Effector memory CD4-positive, alpha-beta T cell (primary cell): Measurements from ENCODE around the gene DNAH14.

Experiments used
- DNase-seq, 3 donors: peaks; one replicate each; pipeline ENCODE4 v3.0.0-alpha.2; 2020
- H3K27ac ChIP-seq: 2 replicates; pipeline ENCODE4 v1.7.0; 2013; ENCODE audit warnings: mild to moderate bottlenecking, low read length, moderate library complexity; ENCODE audit not compliant: insufficient read depth, poor library complexity, severe bottlenecking
- H3K27me3 ChIP-seq: replicated peaks from 2 replicates; pipeline ENCODE4 v1.7.0; 2013; ENCODE audit warnings: mild to moderate bottlenecking, low read length; ENCODE audit not compliant: insufficient read depth, control insufficient read depth, poor library complexity, severe bottlenecking
- H3K36me3 ChIP-seq: 2 replicates; pipeline ENCODE4 v1.7.0; 2013; ENCODE audit warnings: mild to moderate bottlenecking, low read length, moderate library complexity; ENCODE audit not compliant: control insufficient read depth, insufficient read depth
- H3K4me1 ChIP-seq: 2 replicates; pipeline ENCODE4 v1.7.0; 2013; ENCODE audit warnings: low read length, mild to moderate bottlenecking; ENCODE audit not compliant: control insufficient read depth, insufficient read depth, poor library complexity, severe bottlenecking
- H3K4me3 ChIP-seq: 2 replicates; pipeline ENCODE4 v1.7.0; 2013; ENCODE audit warnings: low read length, low read depth, mild to moderate bottlenecking; ENCODE audit not compliant: insufficient read depth, poor library complexity, severe bottlenecking
- H3K9me3 ChIP-seq: 2 replicates; pipeline ENCODE4 v1.7.0; 2013; ENCODE audit warnings: mild to moderate bottlenecking, low read length, moderate library complexity; ENCODE audit not compliant: control insufficient read depth

The DNAH14 gene

GRCh38 chr1:225362805-225363204, 433.3 kb downstream of the DNAH14 start:
- no peak for DNase-seq
- no peaks in the 10 kb centered on the region for H3K27me3 ChIP-seq
- no peaks in the 10 kb centered on the region for H3K4me1 ChIP-seq
- no peaks in the 10 kb centered on the region for H3K36me3 ChIP-seq
- no peak overlapping the region for H3K4me3 ChIP-seq
- no peak overlapping the region for H3K27ac ChIP-seq
- no peaks in the 10 kb centered on the region for H3K9me3 ChIP-seq

- Histone ChIP-seq H3K36me3 (no peaks in the 10 kb centered on the region), H3K27ac (no peak overlapping the region), H3K27me3 (no peaks in the 10 kb centered on the region), H3K9me3 (no peaks in the 10 kb centered on the region), H3K4me1 (no peaks in the 10 kb centered on the region), H3K4me3 (no peak overlapping the region)
- no peak for DNase-seq
Observed at GRCh38 chr1:225364439-225364838, 435.0 kb downstream of the DNAH14 start.

- Histone ChIP-seq H3K36me3 (no peaks in the 10 kb centered on the region), H3K27ac (no peak overlapping the region), H3K4me1 (no peaks in the 10 kb centered on the region), H3K27me3 (no peaks in the 10 kb centered on the region), H3K4me3 (no peak overlapping the region), H3K9me3 (no peaks in the 10 kb centered on the region)
- no peak for DNase-seq
Observed at GRCh38 chr1:225366018-225366417, 436.5 kb downstream of the DNAH14 start.

GRCh38 chr1:225366552-225366951, 437.1 kb downstream of the DNAH14 start:
- Histone ChIP-seq H3K27ac (no peak overlapping the region), H3K4me1 (no peaks in the 10 kb centered on the region), H3K27me3 (no peaks in the 10 kb centered on the region), H3K36me3 (no peaks in the 10 kb centered on the region), H3K9me3 (no peaks in the 10 kb centered on the region), H3K4me3 (no peak overlapping the region)
- DNase-seq: no peak

- H3K27ac ChIP-seq: no peak overlapping the region
- H3K4me1 ChIP-seq: no peaks in the 10 kb centered on the region
- no peaks in the 10 kb centered on the region for H3K9me3 ChIP-seq
- no peak overlapping the region for H3K4me3 ChIP-seq
- no peak for DNase-seq
- H3K27me3 ChIP-seq: no peaks in the 10 kb centered on the region
- H3K36me3 ChIP-seq: no peaks in the 10 kb centered on the region
Observed at GRCh38 chr1:225368036-225368552, 438.6 kb downstream of the DNAH14 start.

- Histone ChIP-seq H3K27ac (no peak overlapping the region), H3K4me3 (no peak overlapping the region), H3K4me1 (no peaks in the 10 kb centered on the region), H3K36me3 (no peaks in the 10 kb centered on the region), H3K27me3 (no peaks in the 10 kb centered on the region), H3K9me3 (no peaks in the 10 kb centered on the region)
- DNase-seq: no peak
Observed at GRCh38 chr1:225371366-225372010, 442.0 kb downstream of the DNAH14 start.

GRCh38 chr1:225373155-225373554, 443.7 kb downstream of the DNAH14 start:
- Histone ChIP-seq H3K4me1 (no peaks in the 10 kb centered on the region), H3K4me3 (no peak overlapping the region), H3K27ac (no peak overlapping the region), H3K36me3 (no peaks in the 10 kb centered on the region), H3K27me3 (no peaks in the 10 kb centered on the region), H3K9me3 (no peaks in the 10 kb centered on the region)
- no peak for DNase-seq

- Histone ChIP-seq H3K27ac (no peak overlapping the region), H3K4me3 (no peak overlapping the region), H3K27me3 (no peaks in the 10 kb centered on the region), H3K36me3 (no peaks in the 10 kb centered on the region), H3K4me1 (no peaks in the 10 kb centered on the region), H3K9me3 (no peaks in the 10 kb centered on the region)
- DNase-seq: no peak
Observed at GRCh38 chr1:225374996-225375395, 445.5 kb downstream of the DNAH14 start.

GRCh38 chr1:225378880-225379279, 449.4 kb downstream of the DNAH14 start:
- Histone ChIP-seq H3K36me3 (no peaks in the 10 kb centered on the region), H3K4me1 (no peaks in the 10 kb centered on the region), H3K9me3 (no peaks in the 10 kb centered on the region), H3K27me3 (no peaks in the 10 kb centered on the region), H3K27ac (no peak overlapping the region), H3K4me3 (no peak overlapping the region)
- no peak for DNase-seq

- Histone ChIP-seq H3K4me3 (no peak overlapping the region), H3K4me1 (no peaks in the 10 kb centered on the region), H3K27me3 (no peaks in the 10 kb centered on the region), H3K27ac (no peak overlapping the region), H3K9me3 (no peaks in the 10 kb centered on the region), H3K36me3 (no peaks in the 10 kb centered on the region)
- DNase-seq: no peak
Observed at GRCh38 chr1:225380691-225381090, 451.2 kb downstream of the DNAH14 start.
